K562 (cell line): Measurements from ENCODE around the gene CACNA1A. TPM values are rescaled to one million over a fixed set of nuclear protein-coding genes. Genes with fewer than 3 reads are reported as not detected.

Source experiments
- ATAC-seq: fragments of 200-7000 bp; cut with Tn5 transposase; 3 replicates; pipeline ENCODE4 v1.9.1; 2020; ENCODE audit warnings: moderate library complexity
- BruUV-seq: library from RNA; stranded (reverse); fragments of 400-500 nt; replicated peaks from 2 replicates; lab custom pipeline; 2021; lab: Mats Ljungman, UMichigan
- CTCF ChIA-PET: fragments of 300-600 bp; formaldehyde crosslinking; extraction: SDS; loops from one replicate; lab custom pipeline; 2021; ENCODE audit warnings: low intra/inter-chr PET ratio; lab: Yijun Ruan, JAX
- POLR2A ChIA-PET: fragments of 300-600, 350-650 bp; sonication (Branson Sonifier 250); formaldehyde crosslinking; extraction: SDS; loops from one replicate; lab custom pipeline; 2021; ENCODE audit warnings: antibody characterized with exemption, inconsistent platforms; lab: Yijun Ruan, JAX
- DNase-seq, 4 experiments: peaks; one replicate each; pipeline versions ENCODE4 v3.0.0 to v3.0.0-alpha.2; 2011 to 2018; ENCODE audit warnings: low spot score in 3 of 4, mixed read lengths in 3 of 4; ENCODE audit errors: extremely low read depth in 1 of 4
- FAIRE-seq: peaks from 2 replicates; lab custom pipeline; 2011; peaks lifted over from hg19 to GRCh38; lab: Jason Lieb, UNC
- H2AFZ ChIP-seq: 2 replicates; pipeline ENCODE4 v1.6.0; 2011; ENCODE audit warnings: low read depth, low read length, control low read depth, inconsistent platforms
- H3K27ac ChIP-seq: fragments of 200-600 bp; 3 replicates; pipeline ENCODE4 v1.8.0; 2011; ENCODE audit warnings: low read depth, mild to moderate bottlenecking, control low read depth, inconsistent platforms, low read length, moderate library complexity, mixed read lengths; ENCODE audit errors: extremely low read depth
- H3K27me3 ChIP-seq, 2 experiments: fragments of 300-600 bp in 1 of 2; 2 replicates in 1 of 2; 3 replicates in 1 of 2; pipeline versions ENCODE4 v1.6.0 to v1.8.0; 2011; ENCODE audit warnings: inconsistent platforms in 2 of 2, low read length in 2 of 2, mild to moderate bottlenecking in 1 of 2, mixed read lengths in 1 of 2, moderate library complexity in 1 of 2; ENCODE audit not compliant: control insufficient read depth in 2 of 2, insufficient read depth in 2 of 2
- H3K36me3 ChIP-seq: fragments of 300-600 bp; 3 replicates; pipeline ENCODE4 v1.8.0; 2011; ENCODE audit warnings: mild to moderate bottlenecking, low read length, inconsistent platforms; ENCODE audit not compliant: control insufficient read depth, insufficient read depth
- H3K4me1 ChIP-seq, 2 experiments: fragments of 200-600 bp in 1 of 2; replicated peaks in 1 of 2; 2 replicates in 1 of 2; 3 replicates in 1 of 2; pipeline versions ENCODE4 v1.5.1 to v1.8.0; 2011; ENCODE audit warnings: inconsistent platforms in 2 of 2, low read length in 2 of 2, mild to moderate bottlenecking in 1 of 2, mixed read lengths in 1 of 2, moderate library complexity in 1 of 2; ENCODE audit not compliant: control insufficient read depth in 2 of 2, insufficient read depth in 2 of 2
- H3K4me2 ChIP-seq: 2 replicates; pipeline ENCODE4 v1.6.1; 2011; ENCODE audit warnings: low read length, control low read depth, inconsistent platforms, mixed read lengths; ENCODE audit not compliant: insufficient read depth
- H3K4me3 ChIP-seq: fragments of 200-600 bp; sonication (generic), shearing (Covaris generic); 2 replicates; pipeline ENCODE4 v1.5.1; 2016; ENCODE audit warnings: control low read depth, inconsistent platforms
- H3K79me2 ChIP-seq: fragments of 200-600 bp; 3 replicates; pipeline ENCODE4 v1.8.0; 2011; ENCODE audit warnings: low read length, inconsistent platforms; ENCODE audit not compliant: control insufficient read depth, insufficient read depth
- H3K9ac ChIP-seq, 2 experiments: 2 replicates each; pipeline versions ENCODE4 v1.6.0 to v1.6.1; 2011; ENCODE audit warnings: low read depth in 2 of 2, low read length in 2 of 2, control low read depth in 1 of 2, inconsistent platforms in 1 of 2, mild to moderate bottlenecking in 1 of 2, mixed read lengths in 1 of 2; ENCODE audit not compliant: insufficient read depth in 1 of 2
- H3K9me1 ChIP-seq: one replicate; pipeline ENCODE4 v1.6.0; 2011; ENCODE audit warnings: inconsistent platforms, mild to moderate bottlenecking, low read length, moderate library complexity; ENCODE audit not compliant: control insufficient read depth, insufficient read depth
- H3K9me3 ChIP-seq: replicated peaks from 2 replicates; pipeline ENCODE4 v1.5.1; 2011; ENCODE audit warnings: low read depth, low read length, inconsistent platforms; ENCODE audit not compliant: control insufficient read depth, insufficient read depth
- H4K20me1 ChIP-seq: replicated peaks from 2 replicates; pipeline ENCODE4 v1.6.1; 2011; ENCODE audit warnings: low read length, inconsistent platforms, mixed read lengths; ENCODE audit not compliant: control insufficient read depth, insufficient read depth
- FOXA1 ChIP-seq: fragments of 450-650 bp; IDR thresholded peaks from 2 replicates; pipeline ENCODE4 v1.6.1; 2016; ENCODE audit warnings: mild to moderate bottlenecking, borderline replicate concordance
- MECOM ChIP-seq: fragments of 250-450 bp; sonication (Bioruptor Pico); IDR thresholded peaks from 2 replicates; pipeline ENCODE4 v1.8.0; 2022; ENCODE audit warnings: inconsistent platforms
- MXI1 ChIP-seq: IDR thresholded peaks from 2 replicates; pipeline ENCODE4 v1.6.1; 2011; ENCODE audit warnings: low read depth, mild to moderate bottlenecking, improper control_type of control experiment, low read length
- NUFIP1 ChIP-seq: fragments of 450-650 bp; IDR thresholded peaks from 2 replicates; pipeline ENCODE4 v1.6.1; 2018; ENCODE audit not compliant: partially characterized antibody
- POLR2B ChIP-seq: fragments of 450-650 bp; IDR thresholded peaks from 2 replicates; pipeline ENCODE4 v1.6.1; 2018; ENCODE audit warnings: low read depth; ENCODE audit not compliant: partially characterized antibody
- POLR3G ChIP-seq: IDR thresholded peaks from 2 replicates; pipeline ENCODE4 v1.6.1; 2011; ENCODE audit not compliant: insufficient read length, insufficient replicate concordance; ENCODE audit errors: extremely low read depth
- SMAD3 ChIP-seq: fragments of 450-650 bp; formaldehyde crosslinking; conservative IDR thresholded peaks from 2 replicates; pipeline ENCODE4 v1.4.0; 2020; ENCODE audit warnings: mild to moderate bottlenecking
- ZNF445 ChIP-seq: fragments of 250-450 bp; sonication (Bioruptor Pico); IDR thresholded peaks from 2 replicates; pipeline ENCODE4 v1.4.0; 2020; ENCODE audit warnings: low read depth, mild to moderate bottlenecking, moderate library complexity
- WGBS: fragments of 100-300 bp; shearing (Covaris generic); methylation state at CpG from one replicate; pipeline ENCODE4 v1.1.6; 2016; ENCODE audit warnings: low coverage, mixed read lengths; ENCODE audit not compliant: insufficient coverage; ENCODE audit errors: missing lambda C conversion rate; 5-methylcytosine and 5-hydroxymethylcytosine counted together
- in situ Hi-C: fragments of 300-500 bp; cut with MboI; formaldehyde crosslinking; loops from 4 replicates; pipeline ENCODE4 v1.15.0; 2018; ENCODE audit warnings: inconsistent platforms, mixed read lengths
- intact Hi-C: fragments of 100-400 bp; cut with micrococcal nuclease; formaldehyde crosslinking; loops from 2 replicates; pipeline ENCODE4 v1.14.2; 2022
- polyA plus RNA-seq, 8 experiments: library from polyadenylated mRNA; depleted of rRNA in 4 of 8; stranded (reverse) in 5 of 8; unstranded in 3 of 8; fragments of >200 nt; fragmentation: Nextera tagmentation in 2 of 8; fragmentation: Illumina TruSeq in 1 of 8; extraction: Ambion mirVana in 2 of 8; extraction: Trizol in 1 of 8; gene quantifications; 2 replicates each; pipeline versions ENCODE4 v1.2.1 to v1.2.3, GENCODE V29; 2011 to 2014; ENCODE audit warnings: inconsistent platforms in 1 of 8, missing spikeins in 1 of 8
- total RNA-seq, 7 experiments: library from RNA; depleted of rRNA in 6 of 7; stranded (reverse); fragments of >200 nt in 6 of 7; fragmentation: Illumina TruSeq in 2 of 7; extraction: Trizol in 2 of 7; gene quantifications; 2 replicates each; pipeline versions ENCODE4 v1.2.1 to v1.2.3, GENCODE V29; 2011 to 2021; ENCODE audit warnings: low replicate concordance in 1 of 7

The CACNA1A gene
- total and polyA plus RNA-seq, 9 of the 15 experiments (the other 6 are each of a cell fraction or from before 2014, with no cell fraction given): 0.03 to 0.20 (median 0.09) TPM; not detected in 1

DNA sequence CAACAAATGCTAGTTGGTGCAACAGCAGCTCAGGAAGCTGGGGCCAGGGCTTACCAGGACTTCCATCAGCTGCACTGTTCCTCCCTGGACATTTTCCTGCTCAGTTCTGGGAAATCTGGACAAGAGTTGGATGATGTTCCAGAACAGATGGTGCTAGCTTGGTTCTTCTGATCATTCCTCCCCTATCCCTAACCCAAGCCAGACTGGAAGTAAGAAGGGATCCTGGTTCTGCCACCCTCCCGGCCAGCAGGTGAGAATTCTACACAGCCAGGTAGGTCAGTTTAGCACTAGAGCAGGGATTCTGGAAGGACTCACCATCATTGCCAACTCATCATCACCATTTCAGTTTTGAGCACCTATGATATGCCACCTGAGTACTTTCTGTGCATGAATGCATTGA is 30.2 kb downstream of the CACNA1A start:
- no peaks in the 10 kb centered on the region for H3K79me2 ChIP-seq
- H2AFZ ChIP-seq: no peak overlapping the region
- H3K4me2 ChIP-seq: no peak overlapping the region
- 0% methylated on average over 1 of the region's 1 CpG for WGBS
- TF ChIP-seq POLR2B: no peak
- TF ChIP-seq ZNF445 (CRISPR knock-in tag): no peak
- TF ChIP-seq SMAD3 (CRISPR knock-in tag): no peak
- no peak for TF ChIP-seq MXI1
- no peak for TF ChIP-seq NUFIP1
- no peak for TF ChIP-seq MECOM (CRISPR knock-in tag)
- no peak for TF ChIP-seq FOXA1
- no peak for TF ChIP-seq POLR3G
- TF ChIP-seq, all 486 proteins: peak for 0
- H4K20me1 ChIP-seq: no peaks in the 10 kb centered on the region
- no peak for ATAC-seq
- no peak for FAIRE-seq
- no peaks in the 10 kb centered on the region for H3K9me1 ChIP-seq
- no peaks in the 10 kb centered on the region for H3K36me3 ChIP-seq
- DNase-seq: no peak
- BruUV-seq: no TSS peak
- in situ Hi-C loops: no loop called here
- ChIA-PET CTCF (no interaction called here), POLR2A (interaction anchor here (0.6 kb wide), 1 partner anchor 422 kb away, joined by 4 read pairs; no protein-coding TSS in a partner anchor)
- H3K27me3 ChIP-seq: no peaks in the 10 kb centered on the region
- intact Hi-C loops: no loop called here
- no peak overlapping the region for H3K9ac ChIP-seq
- H3K9me3 ChIP-seq: no peaks in the 10 kb centered on the region
- no peak overlapping the region for H3K27ac ChIP-seq
- H3K4me3 ChIP-seq: no peak overlapping the region
- H3K4me1 ChIP-seq: no peaks in the 10 kb centered on the region
